IMR-90 (cell line): Measurements from ENCODE around the gene PROB1. TPM values are rescaled to one million over a fixed set of nuclear protein-coding genes. Genes with fewer than 3 reads are reported as not detected.

ENCODE experiments used
- ATAC-seq: fragments of 200-7000 bp; cut with Tn5 transposase; 2 replicates; pipeline ENCODE4 v1.9.1; 2020; ENCODE audit warnings: low read depth, mild to moderate bottlenecking, moderate library complexity
- BruUV-seq: library from RNA; stranded (reverse); fragments of 400-500 nt; replicated peaks from 2 replicates; lab custom pipeline; 2021; lab: Mats Ljungman, UMichigan
- CTCF ChIA-PET: fragments of 300-600 bp; formaldehyde crosslinking; extraction: SDS; loops from one replicate; lab custom pipeline; 2021; ENCODE audit warnings: antibody characterized with exemption; lab: Yijun Ruan, JAX
- POLR2A ChIA-PET: fragments of 300-600 bp; sonication (Branson Sonifier 250); formaldehyde crosslinking; loops from one replicate; lab custom pipeline; 2022; ENCODE audit warnings: antibody characterized with exemption; ENCODE audit not compliant: unreplicated experiment; lab: Charles Lee
- DNase-seq: peaks from one replicate; pipeline ENCODE4 v3.0.0; 2013
- H2AFZ ChIP-seq: replicated peaks from 2 replicates; pipeline ENCODE3; 2013; ENCODE audit warnings: low read length, mild to moderate bottlenecking; ENCODE audit not compliant: poor library complexity
- H2AK5ac ChIP-seq: 2 replicates; pipeline ENCODE4 v1.6.1; 2013; ENCODE audit warnings: low read depth, low read length, inconsistent platforms
- H2AK9ac ChIP-seq: replicated peaks from 2 replicates; pipeline ENCODE3; 2013; ENCODE audit warnings: mild to moderate bottlenecking, low read depth, low read length, moderate library complexity; ENCODE audit not compliant: poor library complexity
- H2BK120ac ChIP-seq: 2 replicates; pipeline ENCODE4 v1.6.1; 2013; ENCODE audit warnings: low read depth, low read length, inconsistent platforms
- H2BK15ac ChIP-seq: 3 replicates; pipeline ENCODE4 v1.6.1; 2013; ENCODE audit warnings: low read depth, low read length, inconsistent platforms
- H2BK20ac ChIP-seq: 2 replicates; pipeline ENCODE4 v1.6.1; 2013; ENCODE audit warnings: low read depth, mild to moderate bottlenecking, inconsistent platforms, low read length, moderate library complexity
- H2BK5ac ChIP-seq: 2 replicates; pipeline ENCODE4 v1.6.1; 2013; ENCODE audit warnings: mild to moderate bottlenecking, low read depth, low read length, inconsistent platforms; ENCODE audit not compliant: poor library complexity, severe bottlenecking
- H3K14ac ChIP-seq: replicated peaks from 2 replicates; pipeline ENCODE4 v1.6.1; 2013; ENCODE audit warnings: low read depth, low read length, inconsistent platforms
- H3K18ac ChIP-seq: 2 replicates; pipeline ENCODE4 v1.6.1; 2013; ENCODE audit warnings: low read depth, low read length, control low read depth
- H3K23ac ChIP-seq: 2 replicates; pipeline ENCODE4 v1.6.1; 2013; ENCODE audit warnings: low read depth, low read length, inconsistent platforms
- H3K27ac ChIP-seq: 2 replicates; pipeline ENCODE4 v1.5.1; 2013; ENCODE audit warnings: mild to moderate bottlenecking, control low read depth, low read length; ENCODE audit not compliant: insufficient read depth
- H3K27me3 ChIP-seq: 2 replicates; pipeline ENCODE4 v1.6.1; 2013; ENCODE audit warnings: low read length; ENCODE audit not compliant: control insufficient read depth, insufficient read depth
- H3K36me3 ChIP-seq: 2 replicates; pipeline ENCODE4 v1.6.1; 2013; ENCODE audit warnings: low read length, mixed read lengths; ENCODE audit not compliant: control insufficient read depth, insufficient read depth
- H3K4ac ChIP-seq: 2 replicates; pipeline ENCODE4 v1.6.1; 2013; ENCODE audit warnings: low read depth, low read length, inconsistent platforms
- H3K4me1 ChIP-seq: 2 replicates; pipeline ENCODE4 v1.6.1; 2013; ENCODE audit warnings: low read length, mixed read lengths; ENCODE audit not compliant: control insufficient read depth, insufficient read depth
- H3K4me2 ChIP-seq: 2 replicates; pipeline ENCODE4 v1.6.1; 2013; ENCODE audit warnings: low read depth, mild to moderate bottlenecking, control low read depth, low read length, moderate library complexity
- H3K4me3 ChIP-seq: 2 replicates; pipeline ENCODE4 v1.5.1; 2013; ENCODE audit warnings: low read depth, mild to moderate bottlenecking, control low read depth, low read length, moderate library complexity; ENCODE audit not compliant: insufficient read depth
- H3K56ac ChIP-seq: 2 replicates; pipeline ENCODE4 v1.6.1; 2013; ENCODE audit warnings: low read length, inconsistent platforms; ENCODE audit not compliant: insufficient read depth; ENCODE audit errors: extremely low read depth
- H3K79me1 ChIP-seq, 2 experiments: 2 replicates each; pipeline ENCODE4 v1.6.1; 2013; ENCODE audit warnings: low read length in 2 of 2, inconsistent platforms in 1 of 2, low read depth in 1 of 2
- H3K9ac ChIP-seq: 2 replicates; pipeline ENCODE4 v1.6.1; 2013; ENCODE audit warnings: low read depth, low read length, control low read depth
- H3K9me1 ChIP-seq: 2 replicates; pipeline ENCODE4 v1.6.1; 2013; ENCODE audit warnings: low read length, inconsistent platforms; ENCODE audit not compliant: insufficient read depth
- H3K9me3 ChIP-seq: 2 replicates; pipeline ENCODE4 v1.6.1; 2013; ENCODE audit warnings: low read length; ENCODE audit not compliant: control insufficient read depth, insufficient read depth
- H4K20me1 ChIP-seq: 2 replicates; pipeline ENCODE4 v1.6.1; 2013; ENCODE audit warnings: low read length, inconsistent platforms; ENCODE audit not compliant: insufficient read depth
- H4K5ac ChIP-seq: 2 replicates; pipeline ENCODE4 v1.6.1; 2013; ENCODE audit warnings: mild to moderate bottlenecking, low read depth, low read length, control low read depth
- H4K8ac ChIP-seq, 2 experiments: 2 replicates each; pipeline ENCODE4 v1.6.1; 2013; ENCODE audit warnings: low read depth in 2 of 2, low read length in 2 of 2, control low read depth in 1 of 2, inconsistent platforms in 1 of 2
- H4K91ac ChIP-seq: 2 replicates; pipeline ENCODE4 v1.6.1; 2013; ENCODE audit warnings: low read depth, low read length, inconsistent platforms; ENCODE audit not compliant: insufficient read depth
- MAZ ChIP-seq: IDR thresholded peaks from 2 replicates; pipeline ENCODE4 v1.6.1; 2012; ENCODE audit warnings: low read depth, mild to moderate bottlenecking, low read length, improper control_type of control experiment, moderate library complexity, borderline replicate concordance
- RFX5 ChIP-seq: IDR thresholded peaks from 2 replicates; pipeline ENCODE4 v1.8.0; 2012; ENCODE audit warnings: low read depth, mild to moderate bottlenecking, low read length, moderate library complexity
- SMC3 ChIP-seq: fragments of 150-350 bp; IDR thresholded peaks from 2 replicates; pipeline ENCODE4 v1.6.1; 2016; ENCODE audit warnings: low read depth, mild to moderate bottlenecking, antibody characterized with exemption, low read length, moderate library complexity
- WGBS, 2 experiments: methylation state at CpG; one replicate each; pipeline versions ENCODE4 v1.1.5 to v1.1.7; 2013; ENCODE audit warnings: missing lambda C conversion rate in 2 of 2; ENCODE audit not compliant: insufficient read length in 1 of 2; ENCODE audit errors: extremely low coverage in 2 of 2; 5-methylcytosine and 5-hydroxymethylcytosine counted together
- dilution Hi-C: fragments of 300-500 bp; cut with HindIII; formaldehyde crosslinking; loops from one replicate; pipeline ENCODE4 v1.14.3; 2018; ENCODE audit warnings: low sequenced_read_pairs; ENCODE audit not compliant: unreplicated experiment
- in situ Hi-C: fragments of 300-500 bp; cut with MboI; formaldehyde crosslinking; loops from 3 replicates; pipeline ENCODE4 v1.14.3; 2019; ENCODE audit warnings: low sequenced_read_pairs, inconsistent platforms, mixed read lengths
- intact Hi-C: fragments of 100-400 bp; cut with micrococcal nuclease; formaldehyde crosslinking; loops from 2 replicates; pipeline ENCODE4 v1.10.0; 2022
- polyA plus RNA-seq, 3 experiments: library from polyadenylated mRNA; depleted of rRNA; stranded (reverse); fragments of >200 nt; gene quantifications; 2 replicates each; pipeline ENCODE4 v1.2.3, GENCODE V29; 2012; ENCODE audit warnings: low replicate concordance in 1 of 3
- total RNA-seq: library from RNA; depleted of rRNA; stranded (reverse); fragments of >200 nt; gene quantifications from 2 replicates; pipeline ENCODE4 v1.2.3, GENCODE V29; 2012
- TF ChIP-seq, protein P1 (sequence below): conservative IDR thresholded peaks from 2 replicates; pipeline ENCODE4 v1.5.1; 2012; ENCODE audit warnings: mild to moderate bottlenecking, low read depth, low read length, improper control_type of control experiment
- TF ChIP-seq, protein P2 (sequence below): fragments of 150-350 bp; IDR thresholded peaks from 2 replicates; pipeline ENCODE4 v1.6.1; 2017; ENCODE audit warnings: mild to moderate bottlenecking, antibody characterized with exemption, low read length, low read depth

The PROB1 gene
- total and polyA plus RNA-seq, 2 of the 4 experiments (the other 2 are of a cell fraction) = under 0.01 to 0.38 TPM

DNA sequence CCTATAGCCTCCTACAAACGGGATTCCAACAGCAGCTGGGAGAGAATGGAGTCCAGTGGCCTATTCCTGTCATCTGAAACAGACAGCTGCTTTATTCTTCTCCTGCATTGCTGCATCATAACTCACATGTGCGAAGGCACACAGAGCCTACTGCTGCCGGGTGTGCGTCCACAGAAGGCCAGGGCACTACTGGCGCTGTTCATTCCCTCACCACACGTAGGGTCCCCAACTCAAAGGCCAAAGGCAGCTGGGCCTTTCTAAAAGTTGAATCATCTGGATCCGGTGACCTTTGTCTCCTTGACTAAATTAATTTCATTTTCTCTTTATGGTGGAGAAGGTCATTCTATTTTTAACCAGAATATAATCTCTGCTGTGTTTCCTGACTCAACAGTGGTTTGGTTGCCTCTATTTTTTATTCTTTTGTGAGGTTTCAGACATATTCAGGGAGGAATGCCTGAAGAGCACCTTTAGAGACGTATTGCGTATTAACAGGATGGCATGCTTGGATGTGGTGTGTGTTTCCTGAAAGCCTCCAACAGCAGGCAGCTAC, 19.8 kb upstream of the PROB1 start:
- H3K9ac ChIP-seq = no peak overlapping the region
- BruUV-seq = no TSS peak

More for the DNA sequence above, 19.8 kb upstream of the PROB1 start:
- Histone ChIP-seq H3K79me1 (no peaks in the 10 kb centered on the region), H2BK20ac (no peak overlapping the region), H2BK15ac (no peak overlapping the region), H3K23ac (no peak overlapping the region), H4K20me1 (no peaks in the 10 kb centered on the region), H3K9me3 (no peaks in the 10 kb centered on the region), H4K8ac (no peak overlapping the region), H4K91ac (no peak overlapping the region), H3K4me2 (no peak overlapping the region), H3K14ac (no peak overlapping the region), H3K27ac (no peak overlapping the region), H2AK5ac (no peak overlapping the region), H2AK9ac (no peak overlapping the region), H3K27me3 (no peaks in the 10 kb centered on the region), H3K9me1 (no peaks in the 10 kb centered on the region), H3K4ac (no peak overlapping the region), H2BK5ac (no peak overlapping the region), H3K18ac (no peak overlapping the region), H3K36me3 (peaks cover 19% of the 10 kb centered on the region), H2BK120ac (no peak overlapping the region), H3K56ac (no peak overlapping the region), H3K4me3 (no peak overlapping the region), H2AFZ (no peak overlapping the region), H3K4me1 (peaks cover 9% of the 10 kb centered on the region; the same call in 1 of the 2 replicates), H4K5ac (no peak overlapping the region)
- DNase-seq = no peak
- in situ Hi-C loops = no loop called here
- ChIA-PET CTCF (no interaction called here), POLR2A (no interaction called here)
- TF ChIP-seq, protein P1, sequence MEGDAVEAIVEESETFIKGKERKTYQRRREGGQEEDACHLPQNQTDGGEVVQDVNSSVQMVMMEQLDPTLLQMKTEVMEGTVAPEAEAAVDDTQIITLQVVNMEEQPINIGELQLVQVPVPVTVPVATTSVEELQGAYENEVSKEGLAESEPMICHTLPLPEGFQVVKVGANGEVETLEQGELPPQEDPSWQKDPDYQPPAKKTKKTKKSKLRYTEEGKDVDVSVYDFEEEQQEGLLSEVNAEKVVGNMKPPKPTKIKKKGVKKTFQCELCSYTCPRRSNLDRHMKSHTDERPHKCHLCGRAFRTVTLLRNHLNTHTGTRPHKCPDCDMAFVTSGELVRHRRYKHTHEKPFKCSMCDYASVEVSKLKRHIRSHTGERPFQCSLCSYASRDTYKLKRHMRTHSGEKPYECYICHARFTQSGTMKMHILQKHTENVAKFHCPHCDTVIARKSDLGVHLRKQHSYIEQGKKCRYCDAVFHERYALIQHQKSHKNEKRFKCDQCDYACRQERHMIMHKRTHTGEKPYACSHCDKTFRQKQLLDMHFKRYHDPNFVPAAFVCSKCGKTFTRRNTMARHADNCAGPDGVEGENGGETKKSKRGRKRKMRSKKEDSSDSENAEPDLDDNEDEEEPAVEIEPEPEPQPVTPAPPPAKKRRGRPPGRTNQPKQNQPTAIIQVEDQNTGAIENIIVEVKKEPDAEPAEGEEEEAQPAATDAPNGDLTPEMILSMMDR = no peak
- TF ChIP-seq MAZ (no peak), RFX5 (no peak), SMC3 (no peak)
- TF ChIP-seq, protein P2, sequence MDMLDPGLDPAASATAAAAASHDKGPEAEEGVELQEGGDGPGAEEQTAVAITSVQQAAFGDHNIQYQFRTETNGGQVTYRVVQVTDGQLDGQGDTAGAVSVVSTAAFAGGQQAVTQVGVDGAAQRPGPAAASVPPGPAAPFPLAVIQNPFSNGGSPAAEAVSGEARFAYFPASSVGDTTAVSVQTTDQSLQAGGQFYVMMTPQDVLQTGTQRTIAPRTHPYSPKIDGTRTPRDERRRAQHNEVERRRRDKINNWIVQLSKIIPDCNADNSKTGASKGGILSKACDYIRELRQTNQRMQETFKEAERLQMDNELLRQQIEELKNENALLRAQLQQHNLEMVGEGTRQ = no peak
- no peak for ATAC-seq
- dilution Hi-C loops = loop anchor here (25.0 kb wide), 1 partner anchor 98 kb away; no protein-coding TSS in a partner anchor
- 83% methylated on average over 1 of the region's 9 CpGs; no CpG with 5 or more reads in 1 of the 2 experiments for WGBS, 2 experiments
- intact Hi-C loops = no loop called here
